HCT116 (cell line): ENCODE data around the gene ATXN1. TPM values are rescaled to one million over a fixed set of nuclear protein-coding genes. Genes with fewer than 3 reads are reported as not detected.
A peak's percentile ranks its signal among the peaks of the same experiment; 100 is the strongest.

ENCODE experiments used
- ATAC-seq: fragments of 200-7000 bp; cut with Tn5 transposase; 2 replicates; pipeline ENCODE4 v1.9.1; 2020; ENCODE audit warnings: mild to moderate bottlenecking, moderate library complexity
- BruUV-seq: library from RNA; stranded (reverse); fragments of 400-500 nt; replicated peaks from 2 replicates; lab custom pipeline; 2021; lab: Mats Ljungman, UMichigan
- CTCF ChIA-PET: fragments of 300-600 bp; sonication (Branson Sonifier 250); formaldehyde crosslinking; loops from one replicate; lab custom pipeline; 2021; ENCODE audit warnings: antibody characterized with exemption; lab: Charles Lee
- POLR2A ChIA-PET: fragments of 300-600, 350-600 bp; sonication (Branson Sonifier 250); formaldehyde crosslinking; loops from one replicate; lab custom pipeline; 2021; ENCODE audit warnings: antibody characterized with exemption; lab: Charles Lee
- RAD21 ChIA-PET, 2 experiments: fragments of 300-600 bp; sonication (Branson Sonifier 250); formaldehyde crosslinking; loops; one replicate each; lab custom pipeline; 2023; ENCODE audit warnings: low total read pairs in 2 of 2; ENCODE audit not compliant: uncharacterized antibody in 2 of 2, unreplicated experiment in 2 of 2, low non-redundant PET in 1 of 2; lab: Charles Lee
- DNase-seq: peaks from one replicate; pipeline ENCODE4 v3.0.0-alpha.2; 2010; ENCODE audit warnings: low read depth, low spot score
- H2AFZ ChIP-seq: fragments of 200-600 bp; shearing (Covaris generic), sonication (generic); 2 replicates; pipeline ENCODE4 v1.6.1; 2017; ENCODE audit warnings: low read depth, mixed run types, mixed read lengths, antibody characterized with exemption, low read length; ENCODE audit not compliant: poor library complexity, severe bottlenecking
- H3K27ac ChIP-seq: 2 replicates; pipeline ENCODE4 v1.5.1; 2012; ENCODE audit warnings: low read depth, low read length
- H3K27me3 ChIP-seq: fragments of 200-600 bp; sonication (generic); 2 replicates; pipeline ENCODE4 v1.6.1; 2016; ENCODE audit warnings: mixed run types, low read length, mixed read lengths; ENCODE audit not compliant: insufficient read depth
- H3K36me3 ChIP-seq, 2 experiments: fragments of 200-500 bp in 1 of 2; fragments of 200-600 bp in 1 of 2; sonication (Bioruptor generic) in 1 of 2; sonication (generic) in 1 of 2; 2 replicates each; pipeline versions ENCODE4 v1.5.1 to v1.6.1; 2014 to 2016; ENCODE audit warnings: low read length in 2 of 2, inconsistent platforms in 1 of 2, mixed read lengths in 1 of 2, mixed run types in 1 of 2; ENCODE audit not compliant: insufficient read depth in 2 of 2, control insufficient read depth in 1 of 2
- H3K4me1 ChIP-seq, 2 experiments: fragments of 200-600 bp in 1 of 2; sonication (generic) in 1 of 2; 2 replicates each; pipeline versions ENCODE4 v1.5.1 to v1.6.1; 2012 to 2017; ENCODE audit warnings: low read length in 2 of 2, inconsistent platforms in 1 of 2, mild to moderate bottlenecking in 1 of 2, mixed read lengths in 1 of 2, mixed run types in 1 of 2, moderate library complexity in 1 of 2; ENCODE audit not compliant: insufficient read depth in 2 of 2, control insufficient read depth in 1 of 2
- H3K4me2 ChIP-seq: fragments of 200-600 bp; sonication (generic); 2 replicates; pipeline ENCODE4 v1.6.1; 2017; ENCODE audit warnings: mixed run types, low read length, mixed read lengths
- H3K4me3 ChIP-seq, 2 experiments: fragments of 200-600 bp in 1 of 2; sonication (generic) in 1 of 2; replicated peaks in 1 of 2; 2 replicates each; pipeline ENCODE4 v1.5.1; 2011 to 2016; ENCODE audit warnings: low read length in 2 of 2, control low read depth in 1 of 2, low read depth in 1 of 2, mild to moderate bottlenecking in 1 of 2, mixed read lengths in 1 of 2, mixed run types in 1 of 2
- H3K79me2 ChIP-seq: fragments of 200-600 bp; sonication (generic); 2 replicates; pipeline ENCODE4 v1.6.1; 2017; ENCODE audit warnings: mild to moderate bottlenecking, mixed run types, low read length, moderate library complexity, mixed read lengths; ENCODE audit not compliant: insufficient read depth
- H3K9ac ChIP-seq: fragments of 200-600 bp; sonication (generic); 2 replicates; pipeline ENCODE4 v1.6.1; 2016; ENCODE audit warnings: low read length, mixed read lengths
- H3K9me2 ChIP-seq: fragments of 200-600 bp; sonication (generic), shearing (Covaris generic); 2 replicates; pipeline ENCODE4 v1.6.1; 2017; ENCODE audit warnings: mixed run types, mild to moderate bottlenecking, moderate library complexity; ENCODE audit not compliant: insufficient read depth
- H3K9me3 ChIP-seq, 2 experiments: fragments of 200-500 bp in 1 of 2; fragments of 200-600 bp in 1 of 2; sonication (Bioruptor generic) in 1 of 2; sonication (generic) in 1 of 2; 2 replicates each; pipeline ENCODE4 v1.6.1; 2014 to 2017; ENCODE audit warnings: low read length in 2 of 2, mixed read lengths in 2 of 2, inconsistent platforms in 1 of 2, low read depth in 1 of 2, mild to moderate bottlenecking in 1 of 2, mixed run types in 1 of 2, moderate library complexity in 1 of 2; ENCODE audit not compliant: control insufficient read depth in 1 of 2, insufficient read depth in 1 of 2
- H4K20me1 ChIP-seq: fragments of 200-600 bp; sonication (generic), shearing (Covaris generic); 2 replicates; pipeline ENCODE4 v1.6.1; 2017; ENCODE audit warnings: mixed run types, mild to moderate bottlenecking, moderate library complexity; ENCODE audit not compliant: insufficient read depth
- CBX3 ChIP-seq: IDR thresholded peaks from 2 replicates; pipeline ENCODE4 v1.6.1; 2012; ENCODE audit warnings: low read depth
- CEBPB ChIP-seq: IDR thresholded peaks from 2 replicates; pipeline ENCODE4 v1.6.1; 2012; ENCODE audit warnings: low read depth
- CTCF ChIP-seq, 3 experiments: fragments of 200-600 bp in 1 of 3; sonication (generic) in 1 of 3; IDR thresholded peaks in 2 of 3; conservative IDR thresholded peaks in 1 of 3; 2 replicates each; pipeline ENCODE4 v1.5.1; 2012 to 2017; ENCODE audit warnings: low read depth in 2 of 3, low read length in 2 of 3, antibody characterized with exemption in 1 of 3, borderline replicate concordance in 1 of 3, control low read depth in 1 of 3, mild to moderate bottlenecking in 1 of 3, mixed read lengths in 1 of 3, mixed run types in 1 of 3, moderate library complexity in 1 of 3; ENCODE audit not compliant: insufficient read depth in 1 of 3
- EGR1 ChIP-seq: IDR thresholded peaks from 2 replicates; pipeline ENCODE4 v1.6.1; 2012; ENCODE audit warnings: low read depth
- EZH2phosphoT487 ChIP-seq: fragments of 200-600 bp; IDR thresholded peaks from 2 replicates; pipeline ENCODE4 v1.6.1; 2018; ENCODE audit warnings: antibody characterized with exemption, borderline replicate concordance
- JUND ChIP-seq: IDR thresholded peaks from 2 replicates; pipeline ENCODE4 v1.6.1; 2012
- POLR2A ChIP-seq: IDR thresholded peaks from 2 replicates; pipeline ENCODE4 v1.7.0; 2011; ENCODE audit warnings: borderline replicate concordance; ENCODE audit not compliant: insufficient read depth, insufficient read length; ENCODE audit errors: extremely low read depth
- REST ChIP-seq: IDR thresholded peaks from 2 replicates; pipeline ENCODE4 v1.6.1; 2012; ENCODE audit warnings: low read depth
- SIN3A ChIP-seq: IDR thresholded peaks from 2 replicates; pipeline ENCODE4 v1.6.1; 2012; ENCODE audit warnings: low read depth
- SP1 ChIP-seq: IDR thresholded peaks from 2 replicates; pipeline ENCODE4 v1.6.1; 2012; ENCODE audit warnings: low read depth
- SRF ChIP-seq: IDR thresholded peaks from 2 replicates; pipeline ENCODE4 v1.6.1; 2012; ENCODE audit warnings: low read depth
- ZBTB33 ChIP-seq: IDR thresholded peaks from 2 replicates; pipeline ENCODE4 v1.6.1; 2011; ENCODE audit warnings: mild to moderate bottlenecking, low read length, moderate library complexity; ENCODE audit not compliant: insufficient replicate concordance; ENCODE audit errors: extremely low read depth
- ZFX ChIP-seq: fragments of 450-650 bp; IDR thresholded peaks from 2 replicates; pipeline ENCODE4 v1.6.1; 2017
- intact Hi-C: fragments of 100-400 bp; cut with micrococcal nuclease; formaldehyde crosslinking; loops from 2 replicates; pipeline ENCODE4 v1.10.0; 2022
- total RNA-seq: library from RNA; stranded (reverse); gene quantifications from one replicate; pipeline ENCODE4 v1.2.1, GENCODE V29; 2021; ENCODE audit not compliant: unreplicated experiment

Gene ATXN1
- total RNA-seq, 1 experiment from 2014 or later: 21.0 TPM

GRCh38 chr6:16321341-16321710, 439.9 kb downstream of the ATXN1 start (continued):
- TF ChIP-seq EGR1 (no peak), POLR2A (no peak), REST (no peak), ZFX (no peak)
- TF ChIP-seq, all 23 proteins: peak for 0

- Histone ChIP-seq H3K27ac (peak overlapping the region; percentile 65), H4K20me1 (no peaks in the 10 kb centered on the region), H3K4me1 (peaks cover 53 to 78% of the 10 kb centered on the region in 2 experiments), H3K4me3 (peak overlapping the region; percentile 8 to 48), H3K27me3 (no peaks in the 10 kb centered on the region), H3K4me2 (peak overlapping the region; percentile 86), H3K36me3 (no peaks in the 10 kb centered on the region), H2AFZ (peak overlapping the region; percentile 52), H3K9me2 (no peaks in the 10 kb centered on the region), H3K9me3 (no peaks in the 10 kb centered on the region), H3K9ac (peak overlapping the region; percentile 48), H3K79me2 (no peaks in the 10 kb centered on the region)
- ChIA-PET RAD21 (no interaction called here), POLR2A (no interaction called here), CTCF (interaction anchor here (0.9 to 1.4 kb wide), 2 partner anchors 12 to 14 kb away, joined by 3 read pairs; no protein-coding TSS in a partner anchor)
- ATAC-seq (peak; percentile 45), DNase-seq (no peak)
- BruUV-seq: no TSS peak
- intact Hi-C loops: no loop called here
- no peak for TF ChIP-seq JUND
- no peak for TF ChIP-seq SIN3A
- TF ChIP-seq SRF: no peak
- TF ChIP-seq CBX3: no peak
- no peak for TF ChIP-seq CEBPB
- no peak for TF ChIP-seq EZH2phosphoT487
- no peak for TF ChIP-seq ZBTB33
- no peak for TF ChIP-seq SP1
- TF ChIP-seq ZFX: no peak
- no peak for TF ChIP-seq CTCF (IDR thresholded peaks at IDR 0.05 in 2 of 3, conservative IDR thresholded peaks at IDR 0.05 in 1 of 3; ENCODE audit: borderline replicate concordance in 1 of 3, insufficient read depth in 1 of 3, low read depth in 2 of 3, low read length in 2 of 3)
- TF ChIP-seq REST: no peak
Measured at GRCh38 chr6:16320533-16321340, 440.5 kb downstream of the ATXN1 start.
